DOHH2 (cell line): ENCODE results near the gene ETNPPL.

ENCODE experiments used
- H3F3A ChIP-seq: fragments of 200-600 bp; sonication (generic), shearing (Covaris generic); 2 replicates; pipeline ENCODE4 v1.6.0; 2016; ENCODE audit warnings: antibody characterized with exemption, mild to moderate bottlenecking; ENCODE audit not compliant: control insufficient read depth, insufficient read depth
- H3K27ac ChIP-seq: fragments of 200-600 bp; sonication (generic); 2 replicates; pipeline ENCODE4 v1.5.1; 2014; ENCODE audit warnings: low read depth, mild to moderate bottlenecking, low read length, moderate library complexity
- H3K27me3 ChIP-seq: fragments of 200-600 bp; sonication (generic); 2 replicates; pipeline ENCODE4 v1.6.1; 2014; ENCODE audit warnings: mild to moderate bottlenecking, low read length, mixed read lengths; ENCODE audit not compliant: control insufficient read depth
- H3K36me3 ChIP-seq: fragments of 200-600 bp; sonication (generic); 2 replicates; pipeline ENCODE4 v1.6.1; 2014; ENCODE audit warnings: mild to moderate bottlenecking, low read length, moderate library complexity, mixed read lengths; ENCODE audit not compliant: control insufficient read depth
- H3K4me1 ChIP-seq: fragments of 200-600 bp; sonication (generic); 2 replicates; pipeline ENCODE4 v1.6.1; 2014; ENCODE audit warnings: mild to moderate bottlenecking, low read length, mixed read lengths; ENCODE audit not compliant: control insufficient read depth
- H3K4me2 ChIP-seq: fragments of 200-600 bp; sonication (generic); 2 replicates; pipeline ENCODE4 v1.6.0; 2014; ENCODE audit warnings: mild to moderate bottlenecking, low read length, moderate library complexity
- H3K4me3 ChIP-seq: fragments of 200-600 bp; sonication (generic); 2 replicates; pipeline ENCODE4 v1.5.1; 2014; ENCODE audit warnings: mild to moderate bottlenecking, low read length, mixed read lengths
- H3K79me2 ChIP-seq: fragments of 200-600 bp; sonication (generic); 2 replicates; pipeline ENCODE4 v1.6.1; 2014; ENCODE audit warnings: mild to moderate bottlenecking, low read length, mixed read lengths; ENCODE audit not compliant: control insufficient read depth
- H3K9me2 ChIP-seq: fragments of 200-600 bp; sonication (generic); replicated peaks from 2 replicates; pipeline ENCODE4 v1.6.1; 2014; ENCODE audit warnings: mild to moderate bottlenecking, low read length, mixed read lengths; ENCODE audit not compliant: control insufficient read depth
- H3K9me3 ChIP-seq: fragments of 200-600 bp; sonication (generic); 2 replicates; pipeline ENCODE4 v1.6.1; 2014; ENCODE audit warnings: antibody characterized with exemption, low read length, mixed read lengths; ENCODE audit not compliant: control insufficient read depth, insufficient read depth
- H4K20me1 ChIP-seq: fragments of 200-600 bp; sonication (generic); 2 replicates; pipeline ENCODE4 v1.6.0; 2014; ENCODE audit warnings: low read depth, mild to moderate bottlenecking, antibody characterized with exemption, low read length, moderate library complexity; ENCODE audit not compliant: control insufficient read depth, insufficient read depth
- CTCF ChIP-seq: fragments of 200-600 bp; sonication (generic); IDR thresholded peaks from one replicate; pipeline ENCODE4 v1.5.1; 2014; ENCODE audit warnings: antibody characterized with exemption, mild to moderate bottlenecking, low read depth, low read length; ENCODE audit not compliant: poor library complexity, severe bottlenecking
- EZH2phosphoT487 ChIP-seq: fragments of 200-600 bp; sonication (generic); IDR thresholded peaks from 2 replicates; pipeline ENCODE4 v1.6.1; 2017; ENCODE audit warnings: borderline replicate concordance, mild to moderate bottlenecking, antibody characterized with exemption, low read length, moderate library complexity, mixed read lengths

ETNPPL gene

DNA sequence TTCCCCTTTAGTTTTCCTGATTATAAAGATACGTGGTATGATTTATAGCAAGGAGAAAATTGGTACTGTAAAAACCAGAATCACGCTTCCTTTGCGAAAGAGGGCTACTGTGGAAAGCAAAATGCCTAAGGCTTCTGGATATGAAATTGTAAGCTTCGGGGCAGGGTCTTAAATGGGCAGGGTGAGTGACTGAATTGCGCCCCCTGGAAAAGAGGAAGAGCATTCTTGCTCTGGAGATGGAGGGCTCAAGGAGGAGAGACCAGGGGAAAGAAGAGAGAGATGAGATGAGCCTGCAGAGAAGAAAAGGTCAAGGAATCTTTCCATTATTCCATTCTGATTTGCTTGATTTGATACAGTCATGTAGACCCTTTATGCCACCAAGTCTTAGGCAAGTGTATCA is 13.1 kb upstream of the ETNPPL start:
- Histone ChIP-seq H3K4me2 (no peak overlapping the region), H3K4me3 (no peak overlapping the region), H3K27me3 (no peaks in the 10 kb centered on the region), H3K4me1 (no peaks in the 10 kb centered on the region), H3K79me2 (no peaks in the 10 kb centered on the region), H3K36me3 (no peaks in the 10 kb centered on the region), H3K9me2 (no peaks in the 10 kb centered on the region), H4K20me1 (no peaks in the 10 kb centered on the region), H3F3A (no peaks in the 10 kb centered on the region), H3K27ac (no peak overlapping the region), H3K9me3 (no peaks in the 10 kb centered on the region)
- TF ChIP-seq CTCF (no peak), EZH2phosphoT487 (no peak)

- no peaks in the 10 kb centered on the region for H3F3A ChIP-seq
- H3K4me1 ChIP-seq, result no peaks in the 10 kb centered on the region
- H3K4me3 ChIP-seq, result no peak overlapping the region
- H3K4me2 ChIP-seq, result no peak overlapping the region
- H3K9me3 ChIP-seq, result no peaks in the 10 kb centered on the region
- H3K27ac ChIP-seq, result no peak overlapping the region
- no peaks in the 10 kb centered on the region for H3K27me3 ChIP-seq
- no peaks in the 10 kb centered on the region for H3K79me2 ChIP-seq
- H3K36me3 ChIP-seq, result no peaks in the 10 kb centered on the region
- no peaks in the 10 kb centered on the region for H3K9me2 ChIP-seq
- H4K20me1 ChIP-seq, result no peaks in the 10 kb centered on the region
- no peak for TF ChIP-seq CTCF
Measured at GRCh38 chr4:108774809-108775530, 12.1 kb upstream of the ETNPPL start.

GRCh38 chr4:108772402-108772801 is 9.5 kb upstream of the ETNPPL start:
- Histone ChIP-seq H3K36me3 (no peaks in the 10 kb centered on the region), H3F3A (no peaks in the 10 kb centered on the region), H3K4me1 (no peaks in the 10 kb centered on the region), H3K9me3 (no peaks in the 10 kb centered on the region), H4K20me1 (no peaks in the 10 kb centered on the region), H3K9me2 (no peaks in the 10 kb centered on the region), H3K27ac (no peak overlapping the region), H3K27me3 (no peaks in the 10 kb centered on the region), H3K79me2 (no peaks in the 10 kb centered on the region), H3K4me2 (no peak overlapping the region), H3K4me3 (no peak overlapping the region)
- TF ChIP-seq CTCF, result no peak
- TF ChIP-seq EZH2phosphoT487, result no peak
